ENCODE data around the gene SPATA6. TPM values are rescaled to one million over a fixed set of nuclear protein-coding genes. Genes with fewer than 3 reads are reported as not detected.

Gene SPATA6
- total RNA-seq, 1 experiment from 2014 or later, result 2.7 TPM

- ChIA-PET POLR2A (ENCODE audit: low non-redundant PET) (no interaction called here), CTCF (no interaction called here)
- no peaks in the 10 kb centered on the region for H3K27me3 ChIP-seq (replicated peaks; ENCODE audit: insufficient read depth, low read depth, low read length, poor library complexity)
- H3K4me1 ChIP-seq (ENCODE audit: insufficient read depth, low read length, poor library complexity, severe bottlenecking), result peaks cover 9% of the 10 kb centered on the region
- no peak overlapping the region for H3K4me3 ChIP-seq (ENCODE audit: low read depth, low read length, poor library complexity, severe bottlenecking)
- DNase-seq (ENCODE audit: low spot score), result no peak
- no peaks in the 10 kb centered on the region for H3K9me3 ChIP-seq (ENCODE audit: low read depth, low read length, poor library complexity, severe bottlenecking)
- TF ChIP-seq CTCF (conservative IDR thresholded peaks at IDR 0.05; ENCODE audit: low read depth, low read length) (no peak), EZH2 (IDR thresholded peaks at IDR 0.05; ENCODE audit: borderline replicate concordance, low read depth, low read length, poor library complexity, severe bottlenecking) (no peak)
- no peak overlapping the region for H3K27ac ChIP-seq (ENCODE audit: low read depth, low read length, poor library complexity, severe bottlenecking)
- H3K36me3 ChIP-seq (ENCODE audit: insufficient read depth, low read length, poor library complexity, severe bottlenecking), result no peaks in the 10 kb centered on the region
- no TSS peak for BruUV-seq (replicated peaks)
- intact Hi-C loops (cut with micrococcal nuclease; ENCODE audit: unreplicated experiment), result no loop called here
These were observed 21.0 kb upstream of the SPATA6 start for GRCh38 chr1:48493041-48493440.

- DNase-seq (ENCODE audit: low spot score), result no peak
- no TSS peak for BruUV-seq (replicated peaks)
- no peak overlapping the region for H3K27ac ChIP-seq (ENCODE audit: low read depth, low read length, poor library complexity, severe bottlenecking)
- H3K27me3 ChIP-seq (replicated peaks; ENCODE audit: insufficient read depth, low read depth, low read length, poor library complexity), result no peaks in the 10 kb centered on the region
- H3K9me3 ChIP-seq (ENCODE audit: low read depth, low read length, poor library complexity, severe bottlenecking), result no peaks in the 10 kb centered on the region
- H3K4me3 ChIP-seq (ENCODE audit: low read depth, low read length, poor library complexity, severe bottlenecking), result no peak overlapping the region
- intact Hi-C loops (cut with micrococcal nuclease; ENCODE audit: unreplicated experiment), result no loop called here
- ChIA-PET CTCF (no interaction called here), POLR2A (ENCODE audit: low non-redundant PET) (no interaction called here)
- TF ChIP-seq CTCF (conservative IDR thresholded peaks at IDR 0.05; ENCODE audit: low read depth, low read length) (no peak), EZH2 (IDR thresholded peaks at IDR 0.05; ENCODE audit: borderline replicate concordance, low read depth, low read length, poor library complexity, severe bottlenecking) (no peak)
- H3K36me3 ChIP-seq (ENCODE audit: insufficient read depth, low read length, poor library complexity, severe bottlenecking), result no peaks in the 10 kb centered on the region
- peaks cover 9% of the 10 kb centered on the region for H3K4me1 ChIP-seq (ENCODE audit: insufficient read depth, low read length, poor library complexity, severe bottlenecking)
These were observed 20.4 kb upstream of the SPATA6 start for GRCh38 chr1:48492392-48492791.

- TF ChIP-seq CTCF (conservative IDR thresholded peaks at IDR 0.05; ENCODE audit: low read depth, low read length) (no peak), EZH2 (IDR thresholded peaks at IDR 0.05; ENCODE audit: borderline replicate concordance, low read depth, low read length, poor library complexity, severe bottlenecking) (no peak)
- Histone ChIP-seq H3K4me3 (ENCODE audit: low read depth, low read length, poor library complexity, severe bottlenecking) (no peak overlapping the region), H3K27me3 (replicated peaks; ENCODE audit: insufficient read depth, low read depth, low read length, poor library complexity) (no peaks in the 10 kb centered on the region), H3K4me1 (ENCODE audit: insufficient read depth, low read length, poor library complexity, severe bottlenecking) (peaks cover under 1% of the 10 kb centered on the region), H3K9me3 (ENCODE audit: low read depth, low read length, poor library complexity, severe bottlenecking) (no peaks in the 10 kb centered on the region), H3K36me3 (ENCODE audit: insufficient read depth, low read length, poor library complexity, severe bottlenecking) (no peaks in the 10 kb centered on the region), H3K27ac (ENCODE audit: low read depth, low read length, poor library complexity, severe bottlenecking) (no peak overlapping the region)
- intact Hi-C loops (cut with micrococcal nuclease; ENCODE audit: unreplicated experiment), result no loop called here
- BruUV-seq (replicated peaks), result no TSS peak
- DNase-seq (ENCODE audit: low spot score), result no peak
- ChIA-PET POLR2A (ENCODE audit: low non-redundant PET) (no interaction called here), CTCF (no interaction called here)
These were observed 16.7 kb upstream of the SPATA6 start for GRCh38 chr1:48488721-48489120.
